Astrocyte of the cerebellum (primary cell): Measurements from ENCODE around the gene SLC25A19.
A peak's percentile ranks its signal among the peaks of the same experiment; 100 is the strongest.
"Not testable (repeated sequence)": the region's sequence is repeated elsewhere in the genome, so short reads cannot be mapped to it uniquely, and the experiment has no call there.

Experiments
- DNase-seq: peaks from one replicate; pipeline ENCODE4 v3.0.0-alpha.2; 2011; ENCODE audit warnings: low read depth
- H3K4me3 ChIP-seq: 2 replicates; pipeline ENCODE4 v1.5.1; 2011; ENCODE audit warnings: mild to moderate bottlenecking, low read depth, low read length, moderate library complexity
- in situ Hi-C: cut with HindIII; loops from 2 replicates; pipeline ENCODE4 v1.10.0; 2017; ENCODE audit warnings: low sequenced_read_pairs
- TF ChIP-seq, protein P1 (sequence below): IDR thresholded peaks from 2 replicates; pipeline ENCODE4 v1.5.1; 2012; ENCODE audit warnings: low read length, low read depth, moderate library complexity, mild to moderate bottlenecking; ENCODE audit errors: missing control alignments

Gene SLC25A19

DNA sequence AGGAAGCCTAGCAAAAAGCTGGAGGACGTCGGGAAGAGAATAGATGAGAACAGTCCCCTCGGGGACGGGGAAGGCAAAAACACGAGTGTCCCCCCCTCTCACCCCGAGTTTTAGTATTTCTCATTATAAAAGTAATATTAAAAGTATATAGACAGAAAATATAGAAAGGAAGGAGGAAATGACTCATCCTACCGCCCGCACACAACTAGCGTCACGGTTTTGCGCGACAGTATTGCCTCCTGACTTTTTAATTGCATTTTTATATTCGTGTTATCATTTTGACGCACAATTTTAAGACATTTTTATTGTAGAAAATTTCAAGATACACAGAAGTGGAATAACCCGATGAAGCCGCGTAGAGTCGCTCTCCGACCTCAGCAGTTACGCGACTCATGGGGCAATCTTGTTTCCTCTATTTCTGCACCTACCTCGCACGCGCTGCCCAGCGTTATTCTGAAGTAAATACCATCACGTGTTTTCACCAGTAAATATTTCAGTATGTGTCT is 652 bp upstream of the SLC25A19 start:
- in situ Hi-C loops, result no loop called here
- no peak for DNase-seq
- TF ChIP-seq, protein P1, sequence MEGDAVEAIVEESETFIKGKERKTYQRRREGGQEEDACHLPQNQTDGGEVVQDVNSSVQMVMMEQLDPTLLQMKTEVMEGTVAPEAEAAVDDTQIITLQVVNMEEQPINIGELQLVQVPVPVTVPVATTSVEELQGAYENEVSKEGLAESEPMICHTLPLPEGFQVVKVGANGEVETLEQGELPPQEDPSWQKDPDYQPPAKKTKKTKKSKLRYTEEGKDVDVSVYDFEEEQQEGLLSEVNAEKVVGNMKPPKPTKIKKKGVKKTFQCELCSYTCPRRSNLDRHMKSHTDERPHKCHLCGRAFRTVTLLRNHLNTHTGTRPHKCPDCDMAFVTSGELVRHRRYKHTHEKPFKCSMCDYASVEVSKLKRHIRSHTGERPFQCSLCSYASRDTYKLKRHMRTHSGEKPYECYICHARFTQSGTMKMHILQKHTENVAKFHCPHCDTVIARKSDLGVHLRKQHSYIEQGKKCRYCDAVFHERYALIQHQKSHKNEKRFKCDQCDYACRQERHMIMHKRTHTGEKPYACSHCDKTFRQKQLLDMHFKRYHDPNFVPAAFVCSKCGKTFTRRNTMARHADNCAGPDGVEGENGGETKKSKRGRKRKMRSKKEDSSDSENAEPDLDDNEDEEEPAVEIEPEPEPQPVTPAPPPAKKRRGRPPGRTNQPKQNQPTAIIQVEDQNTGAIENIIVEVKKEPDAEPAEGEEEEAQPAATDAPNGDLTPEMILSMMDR, result peak; percentile 23
- H3K4me3 ChIP-seq, result peak overlapping the region; percentile 86

DNA sequence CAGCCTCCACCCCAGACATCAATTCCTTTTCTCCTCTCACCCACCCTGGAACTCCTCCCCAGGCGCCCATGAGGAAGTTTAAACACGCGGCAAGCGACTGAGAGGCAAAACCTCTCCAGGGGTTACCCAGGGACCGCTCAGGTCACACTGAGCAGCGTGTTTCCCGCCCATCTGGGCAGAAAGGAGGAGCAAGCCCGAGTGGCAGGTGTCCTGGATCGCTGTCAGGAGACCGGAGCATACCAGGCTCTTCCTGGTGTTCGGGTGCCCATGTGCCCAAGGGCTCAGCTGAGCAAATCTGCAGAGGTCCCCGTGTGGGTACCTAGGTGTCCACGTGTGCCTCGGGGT is 491 bp downstream of the SLC25A19 start:
- TF ChIP-seq, protein P1, result no peak
- in situ Hi-C loops, result no loop called here
- no peak for DNase-seq
- H3K4me3 ChIP-seq, result peak overlapping the region; percentile 86

DNA sequence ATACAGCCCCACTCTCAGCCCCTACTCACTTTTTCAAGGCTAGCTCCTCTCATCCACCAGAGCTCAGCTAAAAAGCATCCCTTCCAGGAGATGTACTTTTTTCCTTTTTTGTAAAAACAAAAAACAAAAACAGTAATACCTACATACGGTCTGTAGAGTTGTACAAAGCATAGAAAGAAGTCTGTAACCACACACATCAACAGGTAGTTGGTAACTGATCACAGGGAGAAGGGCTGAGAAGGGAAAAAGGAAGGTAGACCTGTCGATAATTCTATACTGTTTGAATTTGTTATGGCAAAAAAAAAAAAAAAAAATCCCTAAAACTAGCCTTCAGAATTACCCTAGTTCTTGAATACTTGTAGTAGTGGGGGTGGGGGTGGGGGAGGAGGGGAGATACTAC is 874 bp downstream of the SLC25A19 start:
- in situ Hi-C loops, result no loop called here
- TF ChIP-seq, protein P1, result no peak
- H3K4me3 ChIP-seq, result peak overlapping the region; percentile 86
- no peak for DNase-seq

DNA sequence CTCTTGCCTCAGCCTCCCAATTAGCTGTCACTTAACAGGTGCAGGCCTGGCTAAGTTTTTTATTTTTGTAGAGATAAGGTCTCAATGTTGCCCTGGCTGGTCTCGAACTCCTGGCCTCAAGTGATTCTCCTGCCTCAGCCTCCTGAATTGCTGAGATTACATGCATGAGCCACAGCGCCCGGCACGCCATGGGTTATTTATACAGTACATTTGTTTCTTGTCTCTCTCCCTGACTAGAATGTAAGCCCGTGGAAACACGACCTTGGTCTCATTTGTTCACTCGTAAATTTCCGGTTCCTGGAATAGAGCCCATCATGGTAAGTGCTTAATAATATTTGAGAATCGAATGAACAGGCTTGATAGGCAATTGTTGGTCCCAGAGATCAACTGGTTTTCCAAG is 2.0 kb downstream of the SLC25A19 start:
- no peak for DNase-seq
- in situ Hi-C loops, result no loop called here
- no peak overlapping the region for H3K4me3 ChIP-seq
- TF ChIP-seq, protein P1, result no peak

DNA sequence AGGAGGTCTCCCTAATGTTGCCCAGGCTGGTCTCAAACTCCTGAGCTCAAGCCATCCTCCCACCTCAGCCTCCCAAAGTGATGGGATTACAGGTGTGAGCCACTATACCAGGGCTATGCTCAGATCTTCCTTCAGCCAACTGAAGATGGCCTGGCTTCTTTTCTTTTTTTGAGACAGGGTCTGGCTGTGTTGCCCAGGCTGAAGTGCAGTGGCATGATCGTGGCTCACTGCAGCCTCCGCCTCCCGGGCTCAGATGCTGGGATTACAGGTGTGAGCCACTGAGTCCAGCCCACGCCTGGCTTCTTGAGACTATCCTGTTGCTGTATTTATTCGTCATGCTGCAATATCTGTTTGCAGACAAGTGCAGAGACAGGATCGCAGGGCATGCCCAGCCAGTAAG is 4.1 kb downstream of the SLC25A19 start:
- in situ Hi-C loops, result no loop called here
- no peak for DNase-seq
- H3K4me3 ChIP-seq, result no peak overlapping the region
- TF ChIP-seq, protein P1, result no peak

DNA sequence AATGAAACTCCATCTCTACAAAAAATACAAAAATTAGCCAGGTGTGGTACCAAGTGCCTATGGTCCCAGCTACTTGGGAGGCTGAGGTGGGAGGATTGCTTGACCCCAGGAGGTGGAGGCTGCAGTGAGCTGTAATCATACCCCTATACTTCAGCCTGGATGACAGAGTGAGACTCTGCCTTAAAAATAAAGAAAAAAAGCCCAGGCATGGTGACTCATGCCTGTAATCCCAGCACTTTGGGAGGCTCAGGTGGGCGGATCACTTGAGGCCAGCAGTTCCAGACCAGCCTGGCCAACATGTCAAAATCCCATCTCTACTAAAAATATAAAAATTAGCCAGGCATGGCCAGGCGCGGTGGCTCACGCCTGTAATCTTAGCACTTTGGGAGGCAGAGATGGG is 9.0 kb downstream of the SLC25A19 start:
- in situ Hi-C loops, H3K4me3 ChIP-seq, DNase-seq: not testable (repeated sequence)

DNA sequence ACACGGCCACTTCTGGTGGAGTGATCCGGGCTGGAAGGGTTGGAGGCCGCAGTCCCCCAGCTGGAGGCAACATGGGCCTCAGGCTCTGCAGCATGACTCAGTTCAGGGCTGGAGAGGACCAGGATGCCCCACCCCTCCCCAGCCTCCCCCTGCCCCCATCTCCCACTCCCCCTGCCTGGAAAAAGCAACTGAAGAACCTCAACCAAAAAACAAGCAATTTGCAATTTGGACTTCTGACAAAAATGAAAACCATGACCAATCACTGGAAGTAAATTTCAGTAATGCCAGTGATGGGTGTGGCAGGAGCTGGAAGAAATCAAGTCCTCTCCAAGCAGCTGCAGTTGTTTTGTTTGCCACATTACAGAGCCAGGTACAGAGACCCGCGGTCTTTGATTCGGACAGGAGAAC is 11.6 kb downstream of the SLC25A19 start:
- TF ChIP-seq, protein P1, result no peak
- in situ Hi-C loops, result no loop called here
- DNase-seq, result peak; percentile 55
- no peak overlapping the region for H3K4me3 ChIP-seq
